GM21381 (cell line): ENCODE measurements around the gene CALR3.
"Not testable (repeated sequence)": the region's sequence is repeated elsewhere in the genome, so short reads cannot be mapped to it uniquely, and the experiment has no call there.

Experiments
- ATAC-seq: cut with Tn5 transposase; IDR thresholded peaks from one replicate; pipeline ENCODE4 v1.9.1; 2021; ENCODE audit warnings: mild to moderate bottlenecking, moderate library complexity; ENCODE audit not compliant: unreplicated experiment

Gene CALR3

DNA sequence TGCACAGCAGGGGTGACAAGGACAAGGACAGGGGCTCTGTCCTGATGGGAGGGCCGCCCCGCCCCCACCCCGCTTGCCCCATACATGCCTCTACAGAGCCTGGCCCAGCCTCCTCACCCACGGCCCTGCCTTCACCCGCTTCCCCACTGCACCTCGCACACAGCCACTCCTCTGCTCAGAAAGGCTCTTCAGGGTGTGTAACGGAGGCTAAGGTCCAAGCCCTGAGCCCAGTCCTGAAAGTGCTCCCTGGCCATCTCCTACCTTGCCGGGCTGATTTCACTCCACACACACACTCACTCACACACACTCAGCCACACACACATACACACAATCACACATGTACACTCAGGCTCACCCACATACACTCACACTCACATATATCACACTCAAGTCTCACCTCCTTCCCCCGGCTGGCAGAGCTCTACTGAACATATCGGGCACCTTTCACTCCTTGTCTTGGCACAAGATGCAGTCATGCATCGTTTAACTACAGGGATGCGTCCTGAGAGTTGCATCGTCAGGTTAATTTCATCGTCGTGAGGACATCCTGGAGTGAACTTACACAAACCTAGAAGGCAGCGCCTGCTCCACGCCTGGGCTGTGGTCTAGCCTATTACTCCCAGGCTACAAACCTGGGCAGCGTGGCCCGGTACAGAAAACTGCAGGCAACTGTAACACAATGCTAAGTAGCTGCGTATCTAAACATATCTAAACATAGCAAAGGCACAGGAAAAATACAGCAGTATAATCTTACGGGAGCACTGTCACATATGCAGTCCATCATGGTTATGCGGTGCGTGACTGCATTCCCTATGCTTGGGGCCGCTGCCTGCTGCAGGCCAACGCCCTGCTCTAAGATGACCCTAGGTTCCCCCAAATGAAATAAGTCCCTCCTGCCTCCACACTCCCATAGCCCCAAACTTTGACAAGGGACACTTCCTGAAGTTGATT is 37.3 kb downstream of the CALR3 start:
- ATAC-seq: no peak

DNA sequence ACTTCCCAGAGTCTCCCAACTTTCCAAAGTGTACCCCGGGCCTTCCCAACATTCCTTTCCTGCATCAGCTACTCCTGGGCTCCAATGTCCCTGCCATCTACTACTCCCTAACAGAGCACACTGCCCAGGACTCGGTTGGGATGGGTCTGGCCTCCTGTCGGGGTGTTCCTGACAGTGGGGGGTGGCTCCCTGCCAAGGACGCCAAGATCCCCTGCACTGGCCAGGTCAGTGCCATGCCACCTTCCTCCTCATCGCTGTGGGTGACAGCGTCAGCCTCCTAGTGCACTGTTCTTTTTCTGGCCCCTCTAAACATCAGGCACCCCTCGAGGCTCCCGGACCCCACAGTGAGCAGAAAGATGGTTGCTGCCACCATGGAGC is 38.0 kb downstream of the CALR3 start:
- no peak for ATAC-seq

GRCh38 chr19:16457195-16457953 is 38.6 kb downstream of the CALR3 start:
- ATAC-seq: no peak

DNA sequence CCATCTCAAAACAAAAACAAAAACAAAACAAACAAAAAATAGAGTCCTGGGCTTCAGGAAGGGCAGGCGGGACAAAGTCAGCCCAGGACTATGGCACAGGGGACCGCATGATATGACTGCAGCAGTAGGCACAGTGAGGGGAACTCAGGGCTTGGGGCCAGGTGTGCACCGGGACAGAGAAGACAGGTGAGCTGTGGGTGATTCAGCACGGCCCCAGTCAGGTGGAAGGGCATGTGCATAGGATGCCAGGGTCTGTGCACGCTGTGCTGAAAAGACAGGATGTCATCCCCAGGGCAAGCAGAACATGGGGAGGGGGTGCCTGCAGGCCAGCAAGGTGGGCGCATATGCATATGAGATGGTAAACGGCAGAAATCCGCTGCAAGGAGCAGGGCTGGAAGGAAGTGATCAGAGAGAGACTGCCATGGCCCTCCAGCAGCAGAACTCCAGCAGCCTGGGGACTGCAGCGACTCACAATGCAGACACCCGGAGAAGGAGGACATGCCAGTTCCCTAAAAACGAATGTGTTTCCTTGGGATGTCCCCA is 39.2 kb downstream of the CALR3 start:
- no peak for ATAC-seq

GRCh38 chr19:16455489-16455888 is 40.5 kb downstream of the CALR3 start:
- ATAC-seq: no peak

GRCh38 chr19:16454351-16454918 is 41.5 kb downstream of the CALR3 start:
- no peak for ATAC-seq

GRCh38 chr19:16452325-16452724 is 43.6 kb downstream of the CALR3 start:
- no peak for ATAC-seq

DNA sequence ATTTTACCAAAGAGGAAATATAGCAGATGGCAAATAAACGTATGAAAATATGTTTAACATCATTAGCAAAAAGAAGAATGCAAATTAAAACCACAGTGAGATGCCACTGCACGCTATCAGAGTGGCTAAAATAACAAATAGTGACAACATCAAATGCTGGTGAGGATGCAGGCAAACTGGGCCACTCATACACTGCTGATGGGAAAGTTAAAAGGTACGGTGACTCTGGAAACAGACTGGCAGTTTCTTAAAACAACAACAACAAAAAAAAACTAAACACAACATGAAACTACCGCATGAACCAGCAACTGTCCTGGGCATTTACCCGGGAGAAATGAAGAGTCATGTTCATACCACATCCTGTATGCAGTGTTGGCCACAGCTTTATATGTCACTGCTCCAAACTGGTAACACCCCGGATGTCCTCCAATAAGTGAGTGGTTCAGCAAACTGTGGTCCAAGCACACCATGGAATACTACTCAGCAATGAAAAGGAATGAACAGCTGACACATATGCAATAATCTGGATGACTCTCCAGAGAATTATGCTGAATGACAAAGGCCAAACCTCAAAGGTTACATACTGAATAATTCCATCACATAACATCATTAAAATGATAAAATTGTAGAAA is 46.5 kb downstream of the CALR3 start:
- peak; percentile 40 for ATAC-seq

DNA sequence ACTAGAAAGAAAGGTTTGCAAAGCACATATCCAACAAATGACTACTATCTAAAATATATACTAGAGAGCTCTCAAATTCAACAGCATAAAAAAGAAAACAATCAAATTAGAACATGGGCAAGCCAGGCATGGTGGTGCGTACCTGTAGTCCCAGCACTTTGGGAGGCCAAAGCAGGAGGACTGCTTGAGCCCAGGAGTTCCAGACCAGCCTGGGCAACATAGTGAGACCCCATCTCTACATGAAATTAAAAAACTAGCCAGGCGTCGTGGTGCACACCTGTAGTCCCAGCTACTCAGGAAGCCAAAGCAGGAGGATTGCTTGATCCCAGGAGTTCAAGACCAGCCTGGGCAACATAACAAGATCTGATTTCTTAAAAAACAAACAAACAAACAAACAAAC is 47.1 kb downstream of the CALR3 start:
- ATAC-seq: not testable (repeated sequence)

- no peak for ATAC-seq
Observed at GRCh38 chr19:16446724-16447368, 49.1 kb downstream of the CALR3 start.

DNA sequence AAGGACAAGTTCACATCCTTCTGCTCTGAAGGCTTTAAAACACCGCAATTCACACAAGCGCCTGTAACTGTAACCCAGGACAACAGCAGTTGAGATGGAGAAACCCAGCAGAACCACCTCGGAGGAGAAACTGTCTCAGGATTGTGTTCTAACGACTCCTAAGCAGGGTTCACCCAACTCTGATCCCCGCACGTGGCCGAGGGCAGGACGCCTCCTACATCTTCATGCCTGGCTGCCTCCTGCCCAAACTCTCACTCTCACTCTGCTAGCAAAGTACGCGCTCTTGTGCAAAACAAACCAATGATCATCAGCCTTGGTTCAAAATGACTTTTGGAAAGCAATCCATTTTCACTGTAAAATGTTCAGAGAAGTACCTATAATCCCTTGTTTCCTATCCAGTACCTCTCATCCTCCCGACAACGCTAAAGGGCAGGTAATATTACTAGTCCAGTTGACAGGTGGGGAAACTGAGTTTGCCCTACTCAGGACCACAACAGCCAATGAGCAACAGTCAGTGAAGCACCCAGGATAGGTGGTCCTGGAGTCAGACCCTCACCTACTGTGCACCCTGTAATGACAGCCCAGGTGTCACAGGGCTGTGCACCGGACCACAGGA is 49.8 kb downstream of the CALR3 start:
- no peak for ATAC-seq

DNA sequence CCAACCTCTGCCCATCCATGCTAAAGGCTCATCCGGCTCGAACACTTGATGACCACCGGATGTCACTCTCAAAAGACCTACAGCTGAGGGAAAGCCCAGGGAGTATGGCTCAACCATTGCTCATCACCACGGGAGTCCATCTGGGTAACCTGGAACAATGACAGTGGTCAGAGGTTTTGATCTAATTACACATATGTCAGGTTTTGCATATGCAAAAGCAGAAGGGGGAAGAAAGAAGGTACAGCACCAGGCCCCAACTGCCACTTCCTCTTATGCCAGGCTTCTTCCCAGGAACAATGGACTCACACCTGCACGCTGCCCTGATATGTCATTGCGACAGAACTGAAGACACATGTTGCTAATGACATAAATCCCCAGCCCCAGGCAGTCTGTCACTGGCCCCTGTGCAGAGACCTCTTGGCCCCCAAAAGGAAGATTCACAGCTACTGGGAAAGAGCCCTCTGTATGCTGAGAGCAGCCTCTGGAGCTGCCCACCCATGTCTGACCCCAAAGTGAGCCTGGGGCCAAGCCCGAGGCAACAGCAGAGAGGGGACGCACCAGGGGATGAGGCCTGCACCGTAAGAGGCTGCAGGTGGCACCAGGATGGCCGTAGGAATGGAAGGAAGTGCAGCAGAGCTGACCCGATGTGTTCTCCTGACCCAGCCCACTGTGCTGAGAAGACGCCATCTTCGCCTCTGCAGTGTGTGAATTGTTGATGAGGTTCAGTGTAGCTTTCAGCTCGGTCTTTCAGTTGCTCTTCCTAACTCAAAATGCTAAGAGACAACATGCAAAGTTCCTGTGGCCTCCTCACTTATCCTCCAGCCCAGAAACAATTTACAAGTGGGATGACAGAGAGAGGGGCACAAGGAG is 50.5 kb downstream of the CALR3 start:
- ATAC-seq: no peak

DNA sequence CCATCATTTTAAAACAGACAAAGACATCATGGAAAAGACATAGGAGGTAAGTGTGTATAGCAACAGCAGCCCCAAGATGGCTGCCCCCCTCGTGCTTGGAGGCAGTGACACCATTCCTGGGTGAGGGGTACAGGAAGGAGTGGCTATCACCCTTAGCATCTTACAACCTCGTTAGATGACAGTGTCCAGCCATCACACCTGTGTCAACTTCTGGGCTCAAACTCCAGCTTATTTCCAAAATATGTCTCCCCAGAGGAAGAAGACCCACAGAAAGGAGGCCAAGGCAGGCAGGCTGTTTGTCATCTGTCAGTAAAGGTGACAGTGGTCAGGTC is 51.7 kb downstream of the CALR3 start:
- ATAC-seq: no peak

GRCh38 chr19:16442386-16443276 is 53.3 kb downstream of the CALR3 start:
- no peak for ATAC-seq

DNA sequence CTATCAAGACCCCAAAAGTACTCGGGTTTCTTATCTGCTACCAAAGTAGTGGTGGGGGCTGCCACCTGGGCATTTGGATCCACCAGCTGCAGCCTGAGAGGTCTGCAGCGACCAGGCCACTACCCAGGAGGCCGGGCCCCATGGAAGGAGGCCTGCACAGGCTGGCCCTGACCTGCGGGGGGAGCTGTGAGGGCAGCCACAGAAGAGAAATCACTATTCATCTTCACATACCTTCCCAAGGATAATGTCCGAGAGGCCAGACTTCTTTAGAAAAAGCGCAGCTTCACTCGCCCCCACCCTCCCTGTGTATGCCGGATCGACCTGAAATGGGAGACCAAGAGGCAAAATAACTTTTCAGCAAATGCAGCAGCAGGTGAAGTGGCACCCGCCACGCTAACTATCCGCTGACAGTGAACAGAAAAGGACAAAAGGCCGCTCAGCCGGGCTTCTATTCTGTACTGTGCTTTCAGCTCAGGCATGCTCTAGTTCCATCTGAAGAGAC is 54.3 kb downstream of the CALR3 start:
- no peak for ATAC-seq

DNA sequence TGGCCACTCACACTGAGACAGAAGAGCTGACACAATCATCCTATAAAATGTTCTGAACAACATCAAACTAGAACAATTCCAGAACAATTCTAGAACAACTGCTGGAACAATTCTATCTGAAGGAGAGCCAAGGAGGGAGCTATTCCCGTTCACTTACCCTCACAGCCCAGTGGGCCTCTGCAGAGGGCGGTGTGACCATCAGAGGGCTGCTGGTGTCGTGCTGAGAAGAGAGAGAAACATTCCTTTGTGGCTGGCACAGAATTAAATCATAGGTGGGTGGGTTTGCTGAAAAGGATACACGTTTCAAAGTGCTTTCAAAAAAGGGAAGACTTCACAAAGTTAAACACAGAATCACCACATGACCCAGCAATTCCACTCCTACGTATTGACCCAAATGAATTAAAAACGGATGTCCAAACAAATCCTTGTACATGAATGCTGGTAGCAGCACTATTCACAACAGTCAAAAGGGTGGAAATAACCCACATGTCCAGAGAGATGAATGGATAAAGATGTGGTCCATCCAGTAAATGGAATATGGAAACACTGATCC is 59.1 kb downstream of the CALR3 start:
- no peak for ATAC-seq

DNA sequence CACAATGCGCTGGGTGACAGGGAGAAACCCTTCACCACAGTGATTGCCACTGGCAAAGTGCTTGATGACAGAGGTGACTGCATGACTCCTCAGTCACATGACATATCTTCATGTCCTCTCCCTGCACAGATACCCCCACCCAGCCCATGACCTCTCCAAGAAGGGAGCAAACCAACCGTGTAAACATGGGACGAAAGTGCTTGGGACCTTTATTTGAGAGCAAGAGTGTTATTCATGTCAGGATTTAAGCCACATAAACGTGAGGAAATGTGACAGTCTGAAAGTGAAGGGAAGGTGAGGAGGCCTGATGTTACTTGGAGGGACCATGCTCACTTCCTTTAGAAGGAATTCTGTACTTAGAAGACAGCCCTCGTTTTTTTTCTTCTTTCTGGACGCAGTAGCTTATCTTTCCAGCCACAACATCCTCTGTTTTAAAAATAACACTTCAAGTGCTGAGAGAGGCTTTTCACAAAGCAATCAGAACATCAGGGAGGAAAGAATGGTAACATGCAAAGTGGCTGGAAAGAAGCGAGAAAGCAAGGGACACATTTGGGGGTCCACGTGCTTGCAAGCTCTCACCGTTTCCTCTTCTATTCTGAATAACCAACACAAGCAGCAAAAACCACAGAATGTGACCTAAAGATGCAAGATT is 59.8 kb downstream of the CALR3 start:
- ATAC-seq: no peak
